Testis (tissue), 2 donors: Measurements from ENCODE around the gene RPS21.

ENCODE experiments used
- CTCF ChIP-seq, 3 experiments: fragments of 450-650 bp in 2 of 3; fragments of 200-600 bp in 1 of 3; sonication (generic) in 1 of 3; IDR thresholded peaks; one replicate each; pipeline ENCODE4 v1.5.1; 2016 to 2019; ENCODE audit warnings: antibody characterized with exemption in 3 of 3, mild to moderate bottlenecking in 2 of 3, moderate library complexity in 1 of 3
- POLR2A ChIP-seq: fragments of 450-650 bp; IDR thresholded peaks from one replicate; pipeline ENCODE4 v1.6.1; 2017; ENCODE audit warnings: antibody characterized with exemption, mild to moderate bottlenecking, moderate library complexity

- TF ChIP-seq CTCF (IDR thresholded peaks at IDR 0.05) (no peak), POLR2A (no peak)
Measured at GRCh38 chr20:62401331-62401779, 14.5 kb downstream of the RPS21 start.
